ENCODE results near the gene VSTM4. TPM values are rescaled to one million over a fixed set of nuclear protein-coding genes. Genes with fewer than 3 reads are reported as not detected.

Gene VSTM4
- total and polyA plus RNA-seq, 11 donors: 5.6 to 22.1 (median 15.8) TPM

- peak overlapping the region in 1 of 12 donors; percentile 70 for H3K27ac ChIP-seq
- no peak for ATAC-seq
- no peaks in the 10 kb centered on the region for H3K27me3 ChIP-seq
- TF ChIP-seq POLR2A (IDR thresholded peaks at IDR 0.05): no peak
- TF ChIP-seq CTCF (IDR thresholded peaks at IDR 0.05): no peak
- no peak overlapping the region for H3K4me3 ChIP-seq
- intact Hi-C loops (cut with DNase I): no loop called here
- no peak for DNase-seq
- H3K9me3 ChIP-seq: peaks cover 0 to 5% (median 0%) of the 10 kb centered on the region in 12 donors
- peaks cover 0 to 29% (median 19%) of the 10 kb centered on the region in 12 donors for H3K4me1 ChIP-seq
- WGBS, 4 donors: 81 to 94% (median 84%) methylated on average over 5 of the region's 5 CpGs
- H3K36me3 ChIP-seq: no peaks in the 10 kb centered on the region
Observed at GRCh38 chr10:49140304-49141177, 25.2 kb upstream of the VSTM4 start.

- no peak overlapping the region for H3K4me3 ChIP-seq
- peaks cover 0 to 5% (median 0%) of the 10 kb centered on the region in 12 donors for H3K9me3 ChIP-seq
- H3K27ac ChIP-seq: peak overlapping the region in 11 of 12 donors; percentile 36 to 70 (median 59)
- 82 to 90% (median 88%) methylated on average over 3 to 4 of the region's 4 CpGs for WGBS, 4 donors
- intact Hi-C loops (cut with DNase I): no loop called here
- TF ChIP-seq CTCF (IDR thresholded peaks at IDR 0.05) (no peak), POLR2A (IDR thresholded peaks at IDR 0.05) (no peak)
- no peaks in the 10 kb centered on the region for H3K27me3 ChIP-seq
- no peak for DNase-seq
- peak in 2 of 4 donors; percentile 56 to 59 for ATAC-seq
- H3K36me3 ChIP-seq: no peaks in the 10 kb centered on the region
- peaks cover 0 to 34% (median 22%) of the 10 kb centered on the region in 12 donors for H3K4me1 ChIP-seq
Observed at GRCh38 chr10:49139846-49140195, 24.5 kb upstream of the VSTM4 start.

- DNase-seq (peak in 1 of 5 donors; percentile 45), ATAC-seq (peak; percentile 39 to 82 (median 62))
- TF ChIP-seq CTCF (IDR thresholded peaks at IDR 0.05) (no peak), POLR2A (IDR thresholded peaks at IDR 0.05) (no peak)
- no peak overlapping the region for H3K4me3 ChIP-seq
- peak overlapping the region in 11 of 12 donors; percentile 37 to 70 (median 62) for H3K27ac ChIP-seq
- intact Hi-C loops (cut with DNase I): no loop called here
- H3K9me3 ChIP-seq: peaks cover 0 to 5% (median 0%) of the 10 kb centered on the region in 12 donors
- no peaks in the 10 kb centered on the region for H3K27me3 ChIP-seq
- H3K36me3 ChIP-seq: no peaks in the 10 kb centered on the region
- H3K4me1 ChIP-seq: peaks cover 0 to 34% (median 22%) of the 10 kb centered on the region in 12 donors
- 58 to 80% (median 71%) methylated on average over 8 of the region's 8 CpGs for WGBS, 4 donors
Observed at GRCh38 chr10:49139028-49139845, 23.9 kb upstream of the VSTM4 start.

Data from heart left ventricle (tissue), 16 donors.